ENCODE data around the gene DNAJC18.
A peak's percentile ranks its signal among the peaks of the same experiment; 100 is the strongest.

The DNAJC18 gene

DNA sequence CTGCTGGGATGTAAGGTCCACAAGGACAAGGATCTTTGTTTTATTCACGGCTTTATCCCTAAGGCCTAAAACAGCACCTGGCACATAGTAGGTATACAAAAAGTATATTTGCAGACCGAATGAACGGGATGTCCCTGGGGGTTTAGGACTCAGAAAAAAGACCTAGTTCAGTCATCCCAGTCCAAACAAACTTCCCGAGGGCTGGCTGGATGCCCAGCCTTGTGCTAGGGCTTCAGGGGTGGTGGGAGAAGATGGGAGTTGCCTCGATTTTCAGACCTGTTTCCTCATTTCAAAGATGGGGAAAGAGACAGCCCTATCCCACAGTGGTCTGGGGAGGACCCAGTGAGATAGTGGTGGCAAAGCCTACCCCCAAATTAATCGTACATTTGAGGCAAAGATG is 41.4 kb downstream of the DNAJC18 start:
- H3K4me3 ChIP-seq (ENCODE audit: low read depth, low read length): no peak overlapping the region
- in situ Hi-C loops (cut with HindIII; ENCODE audit: low sequenced_read_pairs): no loop called here
- TF ChIP-seq, protein P1, sequence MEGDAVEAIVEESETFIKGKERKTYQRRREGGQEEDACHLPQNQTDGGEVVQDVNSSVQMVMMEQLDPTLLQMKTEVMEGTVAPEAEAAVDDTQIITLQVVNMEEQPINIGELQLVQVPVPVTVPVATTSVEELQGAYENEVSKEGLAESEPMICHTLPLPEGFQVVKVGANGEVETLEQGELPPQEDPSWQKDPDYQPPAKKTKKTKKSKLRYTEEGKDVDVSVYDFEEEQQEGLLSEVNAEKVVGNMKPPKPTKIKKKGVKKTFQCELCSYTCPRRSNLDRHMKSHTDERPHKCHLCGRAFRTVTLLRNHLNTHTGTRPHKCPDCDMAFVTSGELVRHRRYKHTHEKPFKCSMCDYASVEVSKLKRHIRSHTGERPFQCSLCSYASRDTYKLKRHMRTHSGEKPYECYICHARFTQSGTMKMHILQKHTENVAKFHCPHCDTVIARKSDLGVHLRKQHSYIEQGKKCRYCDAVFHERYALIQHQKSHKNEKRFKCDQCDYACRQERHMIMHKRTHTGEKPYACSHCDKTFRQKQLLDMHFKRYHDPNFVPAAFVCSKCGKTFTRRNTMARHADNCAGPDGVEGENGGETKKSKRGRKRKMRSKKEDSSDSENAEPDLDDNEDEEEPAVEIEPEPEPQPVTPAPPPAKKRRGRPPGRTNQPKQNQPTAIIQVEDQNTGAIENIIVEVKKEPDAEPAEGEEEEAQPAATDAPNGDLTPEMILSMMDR (IDR thresholded peaks at IDR 0.05; ENCODE audit: low read depth, low read length, missing control alignments): no peak
- no peak for DNase-seq (ENCODE audit: low read depth)

DNA sequence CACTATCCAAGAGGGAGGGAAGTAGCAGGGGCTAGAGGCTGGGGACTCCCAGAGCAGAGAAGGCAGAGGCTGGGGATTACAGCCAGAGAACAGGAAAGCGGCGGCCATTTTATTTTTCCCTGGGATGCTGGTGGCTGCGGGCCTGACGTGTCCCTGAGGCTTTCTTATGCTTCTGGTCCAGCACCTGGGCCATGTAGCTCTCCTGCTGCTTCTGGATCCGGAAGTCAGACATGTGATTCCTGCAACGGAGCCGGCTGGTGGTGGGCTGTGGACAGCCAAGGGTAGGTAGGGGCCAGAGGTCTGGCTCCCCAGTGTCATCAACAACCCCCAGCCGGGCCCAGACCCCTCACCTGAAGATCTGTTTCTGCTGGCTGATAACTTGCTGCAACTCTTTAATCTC is 42.6 kb downstream of the DNAJC18 start:
- no peak overlapping the region for H3K4me3 ChIP-seq (ENCODE audit: low read depth, low read length)
- DNase-seq (ENCODE audit: low read depth): no peak
- in situ Hi-C loops (cut with HindIII; ENCODE audit: low sequenced_read_pairs): no loop called here
- TF ChIP-seq, protein P1 (IDR thresholded peaks at IDR 0.05; ENCODE audit: low read depth, low read length, missing control alignments): no peak

DNA sequence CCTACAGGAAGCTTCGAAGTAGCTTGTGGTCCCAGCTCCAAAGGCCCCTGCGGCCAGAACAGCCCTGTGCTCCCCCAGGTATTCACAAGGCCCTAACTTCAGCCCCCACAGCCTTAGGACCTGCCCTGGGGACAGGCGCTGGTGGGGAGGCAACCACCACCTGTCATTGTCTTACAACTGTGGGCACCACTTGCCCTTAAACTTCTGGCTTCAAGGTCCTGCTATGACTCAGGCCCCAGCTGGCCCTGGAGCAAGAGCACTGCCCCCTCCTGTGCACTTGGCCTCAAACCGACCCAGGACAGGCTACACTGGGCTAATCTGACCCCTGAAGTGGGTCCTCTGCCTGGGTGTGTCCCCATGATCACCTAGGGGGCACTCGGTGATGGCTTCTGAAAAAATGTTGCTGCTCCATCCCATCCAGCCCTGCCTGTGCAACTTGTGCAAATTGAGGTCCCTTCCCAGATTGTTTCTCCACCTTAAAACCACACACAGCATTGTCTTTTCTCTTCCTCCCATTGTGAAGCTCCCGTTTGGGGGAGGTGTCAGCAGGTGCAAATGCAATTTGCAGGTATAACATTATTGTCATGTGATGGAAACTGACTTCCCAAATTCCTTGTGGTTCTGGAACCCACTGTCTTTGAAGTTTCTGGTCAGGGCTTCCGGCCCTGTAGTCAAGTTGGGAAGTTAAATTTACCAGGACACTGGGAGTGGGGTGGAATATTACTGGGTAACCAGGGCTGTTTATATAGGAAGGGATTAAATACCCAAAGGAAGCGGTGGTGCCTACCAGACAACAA is 43.3 kb downstream of the DNAJC18 start:
- H3K4me3 ChIP-seq (ENCODE audit: low read depth, low read length): no peak overlapping the region
- TF ChIP-seq, protein P1 (IDR thresholded peaks at IDR 0.05; ENCODE audit: low read depth, low read length, missing control alignments): no peak
- DNase-seq (ENCODE audit: low read depth): no peak
- in situ Hi-C loops (cut with HindIII; ENCODE audit: low sequenced_read_pairs): no loop called here

DNA sequence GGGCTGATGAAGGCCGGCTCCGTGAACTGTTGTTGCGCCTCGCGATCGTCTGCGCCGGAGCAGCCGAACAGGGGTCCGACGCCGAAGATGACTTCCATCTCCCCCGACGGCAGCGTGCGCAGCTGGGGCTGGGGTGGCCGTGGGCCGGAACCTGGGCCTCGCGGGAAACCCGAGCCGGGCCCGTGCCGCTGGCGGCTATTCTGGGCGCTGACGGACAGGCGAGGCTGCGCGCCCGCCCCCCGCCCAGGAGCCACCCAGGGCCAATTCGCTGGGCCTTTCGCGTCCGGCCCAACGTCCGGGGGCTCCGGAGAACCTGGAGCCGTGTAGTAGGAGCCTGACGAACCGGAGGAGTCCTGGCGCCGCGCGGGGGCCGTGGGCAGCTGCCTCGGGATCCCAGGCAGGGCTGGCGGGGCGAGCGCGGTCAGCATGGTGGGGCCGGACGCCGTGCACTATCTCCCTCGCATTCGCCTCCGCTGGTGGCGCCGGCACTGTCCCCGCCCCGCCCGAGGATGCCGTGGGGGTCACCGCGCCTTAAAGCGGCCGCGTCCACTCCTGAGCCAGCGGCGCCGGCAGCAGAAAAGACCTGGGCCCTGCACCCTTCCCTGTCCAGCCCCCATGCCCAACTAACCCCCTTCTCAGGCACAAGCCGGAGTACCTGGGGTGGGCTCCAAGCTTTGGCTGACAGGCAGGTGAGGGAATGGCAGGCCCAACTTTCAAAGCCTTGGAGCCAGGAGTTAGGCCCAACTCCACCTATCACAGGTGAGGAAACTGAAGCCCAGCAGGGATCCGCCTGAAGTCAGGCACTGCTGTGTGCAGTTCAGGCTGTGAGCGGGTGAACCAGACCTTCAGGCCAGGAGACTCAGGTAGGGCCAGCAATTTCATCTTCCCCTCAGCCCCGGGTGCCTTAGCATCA is 44.4 kb downstream of the DNAJC18 start, which contains the start of gene PROB1:
TSS of gene PROB1 (minus strand) at position 451 of the 913 bp plus-strand sequence. CDS start at position 428, 23 bp downstream.
- peak within 1 kb of the TSS; percentile 14 for H3K4me3 ChIP-seq (ENCODE audit: low read depth, low read length)
- DNase-seq (ENCODE audit: low read depth): no peak
- in situ Hi-C loops (cut with HindIII; ENCODE audit: low sequenced_read_pairs): no loop called here
- TF ChIP-seq, protein P1 (IDR thresholded peaks at IDR 0.05; ENCODE audit: low read depth, low read length, missing control alignments): no peak

DNA sequence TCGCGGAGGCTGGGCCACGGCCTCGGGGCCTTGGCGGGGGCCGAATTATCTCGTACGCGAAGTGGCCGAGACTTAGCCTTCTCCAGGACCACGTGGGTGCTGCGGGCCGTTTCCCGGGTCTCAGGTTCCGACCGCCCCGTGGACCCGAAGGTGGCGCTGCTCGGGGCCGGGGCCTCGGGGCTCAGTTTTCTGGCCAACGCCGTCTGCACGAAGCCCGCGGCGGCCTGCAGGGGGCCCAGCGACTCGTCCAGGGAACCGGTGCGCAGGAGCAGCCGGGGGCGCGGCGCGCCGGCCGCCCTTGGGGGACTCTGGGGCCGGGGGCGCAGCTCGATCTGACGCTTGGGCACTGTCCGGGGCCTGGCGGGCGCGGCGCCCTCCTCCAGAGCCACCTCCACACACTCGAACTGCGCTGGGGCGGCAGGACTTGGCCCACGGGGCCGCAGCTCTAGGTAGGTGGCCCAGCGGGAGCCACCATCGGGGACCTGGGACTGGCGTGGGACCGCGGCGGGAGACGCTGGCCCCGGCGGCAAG is 45.1 kb downstream of the DNAJC18 start:
- no peak for DNase-seq (ENCODE audit: low read depth)
- TF ChIP-seq, protein P1 (IDR thresholded peaks at IDR 0.05; ENCODE audit: low read depth, low read length, missing control alignments): peak; percentile 11
- in situ Hi-C loops (cut with HindIII; ENCODE audit: low sequenced_read_pairs): no loop called here

DNA sequence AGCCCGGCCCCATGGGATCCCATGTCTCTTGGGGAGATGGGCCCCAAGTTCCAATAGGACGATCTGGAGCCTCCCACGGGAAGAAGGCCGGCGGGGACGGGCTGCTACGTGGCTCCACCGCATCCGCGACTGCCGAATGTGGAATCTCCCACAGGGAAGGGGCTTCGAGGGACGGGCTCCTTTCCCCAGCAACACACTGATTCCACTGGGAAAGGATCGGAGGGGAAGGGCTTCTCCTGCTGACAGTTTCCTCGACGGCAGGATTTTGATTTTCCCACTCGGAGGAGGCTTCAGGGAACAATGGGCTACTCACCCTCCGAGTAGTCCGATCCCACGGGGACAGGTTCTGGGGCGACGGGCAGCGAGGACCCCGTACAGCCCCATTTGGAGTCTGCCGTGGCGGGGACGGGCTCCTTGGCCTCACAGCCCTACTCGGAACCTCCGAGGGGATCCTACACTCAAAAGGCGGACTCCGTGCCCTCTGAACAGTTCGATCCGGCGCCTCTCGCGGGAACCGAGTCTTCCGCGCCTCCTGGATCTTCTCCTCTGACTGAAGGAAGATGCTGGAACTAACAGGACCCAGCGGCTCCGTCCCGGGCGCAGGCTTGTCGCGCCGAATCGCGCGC is 45.7 kb downstream of the DNAJC18 start:
- H3K4me3 ChIP-seq (ENCODE audit: low read depth, low read length): peak overlapping the region; percentile 4
- TF ChIP-seq, protein P1 (IDR thresholded peaks at IDR 0.05; ENCODE audit: low read depth, low read length, missing control alignments): no peak
- in situ Hi-C loops (cut with HindIII; ENCODE audit: low sequenced_read_pairs): no loop called here
- DNase-seq (ENCODE audit: low read depth): no peak

More for the DNA sequence above, 45.1 kb downstream of the DNAJC18 start:
- H3K4me3 ChIP-seq (ENCODE audit: low read depth, low read length): peak overlapping the region; percentile 14
